GM12875 (cell line): ENCODE measurements around the gene FOXJ2.
A peak's percentile ranks its signal among the peaks of the same experiment; 100 is the strongest.
"Not testable (repeated sequence)": the region's sequence is repeated elsewhere in the genome, so short reads cannot be mapped to it uniquely, and the experiment has no call there.

ENCODE experiments used
- H3K4me3 ChIP-seq: one replicate; pipeline ENCODE4 v1.5.1; 2011; ENCODE audit warnings: low read depth, low read length, control low read depth
- CTCF ChIP-seq: IDR thresholded peaks from 2 replicates; pipeline ENCODE4 v1.5.1; 2011; ENCODE audit warnings: low read depth, mild to moderate bottlenecking, control low read depth, inconsistent platforms, low read length, moderate library complexity, borderline replicate concordance; ENCODE audit not compliant: insufficient read depth

Gene FOXJ2

DNA sequence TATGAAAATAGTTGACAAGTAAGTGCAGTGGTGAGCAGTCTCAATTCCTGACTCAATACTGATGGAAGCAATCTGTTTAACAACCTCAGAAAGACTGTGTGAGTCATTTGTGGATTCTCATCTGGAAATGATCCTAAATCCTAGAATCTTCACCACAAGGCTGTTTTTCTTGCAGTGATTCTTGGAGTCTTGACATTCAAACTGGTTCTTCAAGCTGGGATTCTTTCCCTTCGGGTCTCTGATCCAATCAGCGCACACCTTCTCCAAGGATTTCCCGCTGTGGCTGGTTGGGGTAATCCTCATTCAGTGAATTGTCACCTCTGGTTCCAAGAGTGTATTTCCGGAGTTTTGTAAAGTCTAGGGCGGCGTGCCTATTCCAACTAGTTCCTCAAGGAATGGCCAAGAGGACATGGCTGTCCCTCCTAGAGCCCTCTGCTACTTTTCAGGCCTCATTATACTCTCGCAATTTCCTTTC, 37.7 kb upstream of the FOXJ2 start:
- no peak for TF ChIP-seq CTCF

GRCh38 chr12:7995266-7995963, 37.1 kb upstream of the FOXJ2 start:
- no peak overlapping the region for H3K4me3 ChIP-seq
- TF ChIP-seq CTCF = peak; percentile 49; the same call in 1 of the 2 replicates

More for the DNA sequence above, 37.7 kb upstream of the FOXJ2 start:
- H3K4me3 ChIP-seq = no peak overlapping the region

- H3K4me3 ChIP-seq = not testable (repeated sequence)
Measured at GRCh38 chr12:8000827-8001226, 31.7 kb upstream of the FOXJ2 start.

- H3K4me3 ChIP-seq = not testable (repeated sequence)
Measured at GRCh38 chr12:8001496-8001895, 31.0 kb upstream of the FOXJ2 start.

DNA sequence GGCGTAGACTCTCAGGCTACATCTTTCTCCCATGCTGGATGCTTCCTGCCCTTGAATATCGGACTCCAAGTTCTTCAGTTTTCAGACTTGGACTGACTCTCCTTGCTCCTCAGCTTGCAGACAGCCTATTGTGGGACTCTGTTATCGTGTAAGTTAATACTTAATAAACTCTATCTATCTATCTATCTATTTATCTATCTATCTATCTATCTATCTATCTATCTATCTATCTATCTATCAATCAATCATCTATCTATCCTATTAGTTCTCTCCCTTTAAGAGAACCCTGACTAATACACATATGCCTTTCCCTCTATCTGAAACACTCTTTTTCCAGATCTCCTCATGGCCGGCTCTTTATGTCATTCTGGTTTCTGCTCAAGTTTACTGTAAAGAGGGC, 27.6 kb upstream of the FOXJ2 start:
- not testable (repeated sequence) for H3K4me3 ChIP-seq

DNA sequence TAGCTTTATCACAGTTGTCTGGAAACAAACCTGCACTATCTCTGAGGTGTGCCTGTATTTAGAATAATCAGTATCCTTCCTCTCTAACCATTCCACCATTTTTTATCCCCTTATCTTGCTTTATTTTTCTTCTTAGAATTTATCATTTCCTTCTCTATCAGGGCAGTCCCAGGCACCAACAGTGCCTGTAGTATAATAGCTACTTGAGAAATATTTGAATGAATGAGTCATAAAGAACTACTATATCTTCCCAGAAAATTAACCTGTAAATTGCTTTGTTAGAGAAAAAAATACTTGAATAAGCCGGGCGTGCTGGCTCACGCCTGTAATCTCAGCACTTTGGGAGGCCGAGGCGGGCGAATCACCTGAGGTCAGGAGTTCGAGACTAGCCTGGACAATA, 21.2 kb upstream of the FOXJ2 start:
- H3K4me3 ChIP-seq = no peak overlapping the region
- TF ChIP-seq CTCF = no peak

DNA sequence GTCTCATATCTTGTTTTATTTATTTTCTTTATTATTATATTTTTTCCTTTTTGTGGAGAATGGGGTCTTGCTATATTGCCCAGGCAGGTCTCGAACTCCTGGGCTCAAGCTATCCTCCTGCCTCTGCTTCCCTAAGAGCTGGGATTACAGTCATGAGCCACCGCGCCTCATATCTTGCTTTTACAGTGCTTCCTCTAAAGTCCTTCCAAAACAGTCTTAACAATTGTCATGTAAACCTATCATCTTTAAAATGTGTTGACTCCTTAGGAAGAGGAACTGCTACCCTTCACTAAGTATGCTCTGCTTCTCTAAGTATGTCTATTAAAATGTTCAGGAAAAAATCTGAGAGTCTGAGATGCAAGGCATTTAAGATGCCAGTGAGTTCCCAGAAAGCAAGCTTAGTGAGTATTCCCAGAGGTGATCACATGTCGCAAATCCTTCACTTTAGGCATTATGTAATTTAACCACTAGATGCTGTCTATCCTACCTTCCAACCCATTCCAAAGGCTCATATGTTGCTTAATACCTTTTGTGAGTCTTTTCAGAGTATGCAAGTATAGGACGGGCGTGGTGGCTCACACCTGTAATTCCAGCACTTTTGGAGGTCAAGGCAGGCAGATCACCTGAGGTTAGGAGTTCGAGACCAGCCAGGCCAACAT, 19.7 kb upstream of the FOXJ2 start:
- no peak overlapping the region for H3K4me3 ChIP-seq
- no peak for TF ChIP-seq CTCF

DNA sequence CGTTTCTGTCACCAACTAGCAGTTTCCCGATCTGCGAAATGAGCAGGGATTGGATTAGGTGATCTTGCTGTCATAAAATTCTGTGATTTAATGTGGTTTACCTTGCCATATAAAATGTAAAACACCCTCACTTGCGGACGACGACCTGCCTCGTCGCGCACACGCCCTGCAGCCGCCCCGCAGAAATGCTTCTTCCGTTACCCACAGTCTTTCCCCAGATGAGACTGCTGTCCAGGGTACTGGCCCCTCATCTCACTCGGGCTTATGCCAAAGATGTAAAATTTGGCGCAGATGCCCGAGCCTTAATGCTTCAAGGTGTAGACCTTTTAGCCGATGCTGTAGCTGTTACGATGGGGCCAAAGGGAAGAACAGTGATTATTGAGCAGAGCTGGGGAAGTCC, 17.7 kb upstream of the FOXJ2 start:
- no peak for TF ChIP-seq CTCF
- H3K4me3 ChIP-seq = no peak overlapping the region

DNA sequence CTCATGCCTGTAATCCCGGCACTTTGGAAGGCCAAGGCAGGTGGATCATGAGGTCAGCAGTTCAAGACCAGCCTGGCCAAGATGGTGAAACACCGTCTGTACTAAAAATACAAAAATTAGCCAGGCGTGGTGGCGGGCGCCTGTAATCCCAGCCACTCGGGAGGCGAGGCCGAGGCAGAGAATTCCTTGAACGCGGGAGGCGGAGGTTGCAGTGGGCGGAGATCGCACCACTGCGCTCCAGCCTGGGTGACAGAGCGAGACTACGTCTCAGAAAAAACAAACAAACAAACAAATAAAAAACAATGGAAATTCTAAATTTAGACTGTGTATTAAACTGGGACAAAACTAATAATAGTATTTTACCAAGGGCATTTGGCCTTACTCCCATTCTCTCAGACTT, 14.3 kb upstream of the FOXJ2 start:
- not testable (repeated sequence) for H3K4me3 ChIP-seq
